GM15510 (cell line): ENCODE data around the gene RDM1.
A peak's percentile ranks its signal among the peaks of the same experiment; 100 is the strongest.

ENCODE experiments used
- POLR2A ChIP-seq: IDR thresholded peaks from 3 replicates; pipeline ENCODE4 v1.6.1; 2011; ENCODE audit warnings: borderline replicate concordance; ENCODE audit not compliant: insufficient read length; ENCODE audit errors: extremely low read depth

RDM1 gene

DNA sequence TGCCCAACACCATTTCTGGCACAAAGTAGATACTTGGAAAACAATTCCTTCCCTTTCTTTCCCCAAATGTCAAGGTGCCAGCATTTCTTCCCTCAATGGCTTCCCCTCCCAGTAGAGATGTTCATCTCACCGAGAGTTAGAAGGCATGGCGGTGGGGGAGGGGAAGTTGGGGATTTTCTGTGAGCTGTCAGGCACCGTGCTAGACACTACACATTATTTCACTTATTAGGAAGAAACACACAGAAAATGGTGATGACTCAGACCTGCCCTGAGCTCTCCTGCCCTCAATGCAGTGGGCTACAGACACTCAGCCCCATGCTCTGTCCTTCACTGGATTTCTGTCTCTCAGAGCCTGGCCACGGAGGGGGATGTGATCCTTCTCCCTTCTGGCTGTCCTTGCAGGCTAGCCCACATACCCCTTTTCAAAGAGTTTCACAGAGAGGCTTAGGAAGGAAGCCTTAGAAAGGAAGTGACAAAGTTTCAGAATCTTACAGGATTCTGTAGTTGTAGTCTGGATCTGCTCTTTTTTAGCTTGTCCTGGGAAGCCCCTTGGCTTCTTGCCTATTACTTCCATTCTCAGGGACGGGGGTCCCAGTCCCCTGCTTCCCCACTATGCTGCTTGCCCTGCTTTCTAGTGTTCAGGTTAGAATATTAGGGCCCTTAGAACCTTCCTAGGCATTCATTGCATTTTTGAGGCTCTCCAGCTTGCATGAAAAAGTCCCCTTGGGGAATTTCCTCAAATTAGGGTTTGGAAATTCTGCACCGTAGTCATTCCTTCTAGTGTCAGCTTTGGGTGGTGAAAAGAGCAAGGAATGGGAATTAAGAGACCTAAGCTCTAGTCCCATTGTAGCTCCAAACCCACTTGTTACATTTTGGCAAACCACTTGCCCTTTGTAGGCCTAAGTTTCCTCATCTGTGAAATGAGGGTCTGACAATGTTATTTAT, 38.2 kb downstream of the RDM1 start:
- no peak for TF ChIP-seq POLR2A

DNA sequence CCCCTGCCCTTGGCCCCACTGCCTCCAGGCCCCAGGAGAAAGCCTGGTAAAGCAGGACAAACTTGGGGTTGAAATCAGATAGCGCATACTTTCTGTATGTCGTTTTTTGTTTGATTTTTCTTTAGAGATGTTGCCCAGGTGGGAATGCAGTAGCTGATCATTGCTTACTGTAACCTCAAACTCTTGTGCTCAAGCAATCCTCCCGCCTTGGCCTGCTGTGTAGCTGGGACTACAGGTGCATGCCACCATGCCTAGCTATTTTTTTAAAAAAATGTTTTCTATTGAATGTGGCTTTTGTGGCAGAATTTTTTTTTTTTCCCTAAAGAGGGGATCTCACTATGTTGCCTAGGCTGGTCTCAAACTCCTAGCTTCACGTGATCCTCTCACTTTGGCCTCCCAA, 39.3 kb downstream of the RDM1 start:
- no peak for TF ChIP-seq POLR2A

DNA sequence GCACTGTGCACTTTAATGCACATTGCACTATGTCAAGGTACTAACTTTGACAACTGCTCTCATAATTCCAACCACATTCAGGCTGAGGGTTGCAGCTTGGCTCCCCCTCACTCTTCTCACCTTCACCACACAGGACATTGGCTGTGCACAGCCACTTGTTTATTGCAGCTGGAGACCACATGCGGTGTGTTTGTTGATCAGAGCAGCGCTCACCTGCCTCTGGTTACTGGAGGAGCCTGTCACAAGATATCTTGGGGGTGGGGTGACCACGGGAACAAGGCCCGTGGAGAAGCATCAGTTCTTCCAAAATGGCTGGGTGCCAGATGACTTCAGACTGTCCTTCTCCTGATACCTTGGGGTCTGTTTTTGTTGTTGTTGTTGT, 39.8 kb downstream of the RDM1 start:
- no peak for TF ChIP-seq POLR2A

DNA sequence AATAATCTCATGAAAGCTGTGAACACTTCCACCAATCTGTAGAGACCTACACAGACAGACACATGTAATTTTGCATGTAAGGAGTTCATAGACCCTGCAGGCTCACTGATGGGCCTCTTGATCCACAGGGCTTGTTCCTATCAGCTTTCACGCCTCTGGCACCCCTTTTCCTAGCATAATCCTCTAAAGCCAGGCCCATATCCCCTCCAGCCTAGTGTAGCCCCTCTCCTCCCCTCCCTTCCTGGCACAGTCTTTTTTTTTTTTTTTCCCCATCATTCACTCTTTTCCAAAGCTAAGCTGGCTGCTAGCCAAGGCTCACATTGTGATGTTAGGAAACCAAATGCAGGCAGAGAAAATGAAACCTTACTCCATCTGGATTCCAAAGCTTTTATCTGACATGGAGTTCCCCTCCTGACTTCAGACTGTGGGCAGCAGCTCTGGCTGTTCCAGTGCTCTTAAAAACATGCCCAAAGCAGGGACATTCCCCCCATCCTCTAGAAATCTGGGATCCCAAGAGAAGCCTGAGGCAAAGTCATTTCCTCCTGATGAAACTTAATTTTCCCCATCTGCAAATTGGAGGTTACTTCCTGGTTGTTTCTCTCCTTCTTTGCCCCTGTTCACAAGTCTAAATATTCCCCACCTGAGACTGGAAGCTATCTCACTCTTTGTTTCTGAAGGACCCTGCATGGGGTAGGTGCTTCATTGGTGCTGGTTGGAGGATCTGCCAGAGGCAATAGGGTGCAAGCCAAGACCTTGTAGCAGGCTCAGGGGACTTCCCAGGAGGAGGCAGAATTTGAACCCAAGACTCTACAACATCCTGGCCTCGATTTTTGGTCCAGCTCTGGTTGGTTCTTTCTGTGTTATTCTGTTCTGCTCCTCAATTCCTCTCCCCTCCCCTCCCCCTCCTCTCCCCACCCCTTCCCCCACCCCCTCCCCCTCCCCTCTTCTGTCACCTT, 40.5 kb downstream of the RDM1 start:
- TF ChIP-seq POLR2A, result no peak

DNA sequence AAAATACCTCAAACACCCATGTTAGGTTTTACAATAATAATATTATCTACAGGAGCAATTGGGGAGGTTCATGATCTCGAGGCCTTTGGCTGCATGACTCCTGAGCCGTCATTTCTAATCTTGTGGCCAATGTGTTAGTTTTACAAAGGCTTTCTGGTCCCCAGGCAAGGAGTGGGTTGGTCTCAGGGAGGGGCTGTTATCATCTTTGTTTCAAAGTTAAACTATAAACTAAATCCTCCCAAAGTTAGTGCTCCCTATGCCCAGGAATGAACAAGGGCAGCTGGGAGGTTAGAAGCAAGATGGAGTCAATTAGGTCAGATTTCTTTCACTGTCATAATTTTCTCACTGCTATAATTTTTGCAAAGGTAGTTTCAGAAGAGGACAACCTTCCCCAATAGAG, 41.3 kb downstream of the RDM1 start:
- TF ChIP-seq POLR2A, result no peak

DNA sequence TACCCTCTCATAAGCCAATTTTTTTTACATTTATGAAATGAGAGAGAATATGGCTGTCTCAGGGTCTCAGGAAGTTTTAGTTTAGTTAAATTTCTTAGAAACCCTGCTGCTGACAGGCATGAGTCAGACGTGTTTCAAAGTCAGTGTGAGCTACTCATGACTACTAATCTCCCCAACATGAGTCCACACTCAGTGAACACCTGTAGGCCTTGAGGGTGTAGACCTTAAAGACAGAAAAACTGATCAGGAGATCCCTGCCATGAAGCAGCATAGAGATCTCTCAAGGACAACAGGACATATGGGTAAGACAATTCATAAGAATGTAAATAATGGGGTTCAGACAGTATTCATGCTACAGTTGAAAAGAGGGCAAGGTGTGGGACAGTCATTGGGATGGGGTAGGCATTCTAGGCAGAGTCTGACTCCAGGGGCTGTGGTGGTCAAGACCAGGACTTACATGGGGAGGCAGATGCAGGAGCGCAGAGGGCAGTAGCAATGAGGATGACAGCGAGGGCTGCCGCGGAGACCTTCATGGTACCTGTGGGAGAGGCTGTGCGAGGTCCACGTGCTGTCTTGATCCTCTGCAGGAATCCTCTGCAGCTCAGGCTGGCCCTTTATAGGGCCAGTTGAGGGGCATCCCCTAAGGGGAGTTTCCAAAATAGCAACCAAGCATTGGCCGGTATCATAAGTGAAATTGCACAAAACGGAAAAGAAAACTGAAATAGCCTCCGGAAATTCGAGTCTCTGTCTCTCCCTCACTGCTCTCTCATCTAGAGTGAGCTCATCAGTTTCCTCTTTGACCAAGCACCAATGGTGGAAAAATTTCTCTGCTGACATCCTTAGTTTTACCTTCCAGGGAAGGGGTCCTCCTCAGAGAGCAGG, 50.6 kb downstream of the RDM1 start, which contains the start of gene CCL5:
Gene CCL5 (minus strand): TSS at position 588 of the 882 bp plus-strand sequence.
- TF ChIP-seq POLR2A, result peak; percentile 80

DNA sequence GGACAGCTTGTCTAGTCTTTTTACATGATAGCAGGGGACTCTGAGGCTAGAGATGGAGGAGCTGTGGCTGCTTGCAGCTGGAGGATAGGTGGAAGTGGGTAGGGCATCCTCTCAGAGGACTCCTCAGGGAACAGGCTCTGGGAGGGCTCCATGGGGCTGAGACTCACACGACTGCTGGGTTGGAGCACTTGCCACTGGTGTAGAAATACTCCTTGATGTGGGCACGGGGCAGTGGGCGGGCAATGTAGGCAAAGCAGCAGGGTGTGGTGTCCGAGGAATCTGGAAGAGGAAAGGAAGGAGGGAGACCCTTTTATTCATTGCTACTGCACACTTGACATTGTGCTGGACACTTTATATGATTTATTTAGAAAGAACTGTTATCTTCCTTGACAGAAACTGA, 52.2 kb downstream of the RDM1 start:
- no peak for TF ChIP-seq POLR2A

DNA sequence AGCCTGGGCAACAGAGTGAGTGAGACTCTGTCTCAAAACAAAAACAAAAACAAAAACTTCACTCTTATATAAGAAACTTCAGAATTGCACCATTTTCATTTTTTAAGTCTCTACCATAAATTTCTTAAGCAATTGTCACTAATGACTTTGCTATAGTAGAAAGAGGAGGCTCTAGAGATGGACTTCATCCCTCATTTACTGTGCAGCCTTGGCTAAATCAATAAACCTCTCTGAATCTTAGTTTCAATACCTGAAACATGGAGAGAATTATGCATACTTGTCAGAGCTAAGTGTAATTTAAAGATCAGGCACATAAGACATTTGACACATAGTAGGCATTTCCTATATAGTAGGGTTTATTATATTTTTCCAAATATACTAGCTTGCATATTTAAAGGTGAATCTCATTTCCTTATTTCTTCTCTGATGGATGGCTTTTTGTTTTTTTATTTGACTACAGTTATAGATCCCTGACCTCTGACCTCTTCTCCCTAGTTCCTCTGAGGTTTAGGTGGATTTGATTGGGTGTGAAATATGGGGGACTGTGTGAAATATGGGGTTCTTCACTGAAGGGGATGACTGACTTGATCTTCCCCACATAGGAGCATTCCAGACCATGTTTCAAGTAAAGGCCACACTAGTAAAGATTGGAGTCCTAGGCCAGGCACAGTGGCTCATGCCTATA, 53.1 kb downstream of the RDM1 start:
- TF ChIP-seq POLR2A, result no peak

DNA sequence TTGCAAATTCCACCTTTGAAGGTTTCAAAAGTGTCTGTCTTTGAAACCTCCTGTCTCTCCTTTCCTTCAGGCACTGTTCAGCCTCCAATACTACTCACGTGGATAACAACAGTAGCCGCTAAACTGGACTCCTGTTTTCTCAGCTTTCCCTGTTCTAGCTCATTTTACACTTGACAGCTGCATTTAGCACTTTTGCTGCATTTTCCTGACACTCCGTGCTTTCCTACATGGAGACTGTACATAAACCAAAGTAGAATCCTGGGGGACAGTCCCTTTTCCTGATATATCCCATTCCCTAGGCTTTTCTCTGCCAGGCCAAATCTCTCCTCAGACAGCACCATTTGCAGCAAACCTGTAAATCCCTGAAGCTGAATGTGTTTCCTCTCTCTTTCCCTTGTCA, 54.0 kb downstream of the RDM1 start:
- TF ChIP-seq POLR2A, result no peak

DNA sequence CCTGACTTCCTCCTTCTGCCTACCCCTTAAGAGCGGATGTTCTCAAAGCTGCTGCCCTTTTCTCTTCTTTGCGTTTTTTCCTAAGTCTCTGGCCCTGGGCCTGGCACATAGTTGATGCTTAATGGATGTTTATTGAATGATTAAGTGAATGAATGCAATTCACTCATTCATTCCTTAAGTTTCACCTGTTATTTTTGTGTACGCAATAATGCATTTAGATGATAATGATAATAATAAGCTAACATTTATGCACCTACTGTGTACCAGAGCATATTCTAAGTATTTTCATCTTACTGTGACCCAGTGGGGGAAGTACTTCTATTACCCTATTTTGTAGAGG, 54.8 kb downstream of the RDM1 start:
- no peak for TF ChIP-seq POLR2A

DNA sequence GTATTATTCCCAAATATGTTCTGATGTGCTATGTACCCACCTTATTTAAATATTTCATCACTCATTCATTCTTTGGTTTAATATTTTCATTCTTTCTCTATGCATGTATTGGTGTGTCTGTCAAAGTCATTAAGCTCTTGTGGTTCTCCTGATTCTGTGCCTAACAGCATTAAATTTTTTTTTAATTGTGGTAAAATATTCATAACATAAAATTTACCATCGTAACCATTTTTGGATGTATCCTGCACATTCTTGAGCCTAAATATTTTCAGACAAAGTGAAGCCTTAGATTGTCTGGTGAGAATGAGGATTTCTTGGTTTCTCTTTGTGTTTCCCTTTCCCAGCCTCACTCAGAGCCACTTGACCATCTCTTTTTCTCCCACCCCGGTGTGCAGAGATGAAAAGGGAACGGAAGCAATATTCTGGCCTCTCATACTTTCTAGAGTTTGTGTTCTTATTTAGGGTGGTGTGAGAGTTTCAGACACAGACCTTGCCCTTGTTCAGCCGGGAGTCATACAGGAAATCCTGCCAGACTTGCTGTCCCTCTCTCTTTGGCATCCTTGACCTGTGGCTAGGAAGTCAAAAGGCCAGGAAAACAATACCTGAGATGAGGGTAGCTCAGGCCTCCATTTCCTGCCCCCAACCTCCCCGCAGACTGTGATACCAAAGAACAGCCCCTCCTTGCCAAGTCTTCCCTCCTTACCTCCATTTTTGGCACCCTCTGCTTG, 55.3 kb downstream of the RDM1 start:
- no peak for TF ChIP-seq POLR2A

DNA sequence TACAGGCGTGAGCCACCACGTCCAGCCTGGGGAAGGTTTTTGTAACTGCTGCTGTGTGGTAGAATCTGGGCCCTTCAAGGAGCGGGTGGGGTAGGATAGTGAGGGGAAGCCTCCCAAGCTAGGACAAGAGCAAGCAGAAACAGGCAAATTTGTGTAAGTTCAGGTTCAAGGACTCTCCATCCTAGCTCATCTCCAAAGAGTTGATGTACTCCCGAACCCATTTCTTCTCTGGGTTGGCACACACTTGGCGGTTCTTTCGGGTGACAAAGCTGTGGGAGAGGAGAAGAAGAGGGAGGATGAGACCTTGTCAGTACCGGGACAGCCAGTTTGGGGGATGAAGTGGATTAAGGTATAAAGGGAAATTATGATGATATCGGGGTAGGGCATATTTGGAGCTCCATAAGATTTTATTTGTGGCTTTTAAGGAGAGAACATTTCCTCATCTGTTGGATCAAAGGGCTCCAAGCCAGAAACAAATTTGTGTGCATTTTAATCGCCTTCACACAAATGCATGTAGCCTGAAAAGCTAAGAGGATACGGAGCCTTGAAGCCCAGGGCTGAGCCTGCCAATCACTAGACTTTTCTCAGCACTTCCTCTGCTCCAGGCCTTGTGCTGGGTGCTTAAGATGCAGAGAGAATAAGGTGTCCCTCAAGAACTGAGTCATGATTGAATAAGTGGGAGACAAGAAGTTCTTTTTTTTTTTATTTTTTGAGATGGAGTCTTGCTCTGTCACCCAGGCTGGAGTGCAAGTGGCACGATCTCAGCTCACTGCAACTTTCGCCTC, 58.2 kb downstream of the RDM1 start:
- no peak for TF ChIP-seq POLR2A
